ENCODE results near the gene UBA52. TPM values are rescaled to one million over a fixed set of nuclear protein-coding genes. Genes with fewer than 3 reads are reported as not detected.

UBA52 gene
- total and polyA plus RNA-seq, 2 donors (not counting 1 experiment from before 2014, with no cell fraction given) = 1,837 to 5,694 TPM

- Histone ChIP-seq H2AFZ (ENCODE audit: insufficient read depth, low read depth, low read length, poor library complexity, severe bottlenecking) (no peak overlapping the region), H3K9me3 (ENCODE audit: control extremely low read depth in 1 of 3, control insufficient read depth in 2 of 3, insufficient read depth in 1 of 3, low read length in 2 of 3) (peaks cover 0 to 3% (median 0%) of the 10 kb centered on the region in 3 donors), H3K4me1 (ENCODE audit: control insufficient read depth in 2 of 2, insufficient read depth in 2 of 2, low read length in 2 of 2) (no peaks in the 10 kb centered on the region), H3K27ac (ENCODE audit: low read length in 2 of 2) (no peak overlapping the region), H3K27me3 (replicated peaks in 1 of 4; ENCODE audit: control extremely low read depth in 1 of 4, control insufficient read depth in 3 of 4, insufficient read depth in 4 of 4, low read length in 3 of 4) (no peaks in the 10 kb centered on the region), H3K36me3 (replicated peaks in 1 of 2; ENCODE audit: control extremely low read depth in 1 of 2, control insufficient read depth in 1 of 2, extremely low read depth in 1 of 2, insufficient read depth in 2 of 2, low read length in 1 of 2) (peaks cover 3 to 15% of the 10 kb centered on the region in 2 experiments), H3K4me2 (replicated peaks; ENCODE audit: low read depth, low read length, poor library complexity, severe bottlenecking) (no peak overlapping the region), H4K20me1 (ENCODE audit: control insufficient read depth, insufficient read depth, low read length, poor library complexity, severe bottlenecking) (no peaks in the 10 kb centered on the region), H3K9ac (ENCODE audit: low read length) (no peak overlapping the region), H3K4me3 (ENCODE audit: control extremely low read depth in 1 of 5, extremely low read depth in 1 of 5, insufficient read depth in 1 of 5, low read depth in 2 of 5, low read length in 4 of 5) (no peak overlapping the region), H3K79me2 (ENCODE audit: control insufficient read depth, insufficient read depth, low read length) (no peaks in the 10 kb centered on the region)
- TF ChIP-seq EZH2 (IDR thresholded peaks at IDR 0.05; ENCODE audit: borderline replicate concordance, insufficient read depth, low read depth, low read length, poor library complexity, severe bottlenecking) (no peak), CTCF (IDR thresholded peaks at IDR 0.05) (no peak)
- H3K9me3 Mint-ChIP-seq (ENCODE audit: insufficient read depth) = no peaks in the 10 kb centered on the region
- no peaks in the 10 kb centered on the region for H3K27me3 Mint-ChIP-seq
- no peak overlapping the region for H3K27ac Mint-ChIP-seq
- ChIA-PET CTCF (interaction anchor here (1.4 kb wide), 1 partner anchor 10 kb away, joined by 5 read pairs; no protein-coding TSS in a partner anchor), POLR2A (interaction anchor here (0.5 to 0.6 kb wide), 2 partner anchors 13 to 101 kb away, joined by 5 to 9 read pairs; no protein-coding TSS in a partner anchor)
- intact Hi-C loops (cut with micrococcal nuclease) = no loop called here
- ATAC-seq (ENCODE audit: low read depth) (no peak), DNase-seq (no peak)
- WGBS (ENCODE audit: insufficient coverage) = 90% methylated on average over 7 of the region's 7 CpGs
- H3K4me1 Mint-ChIP-seq = no peaks in the 10 kb centered on the region
- no peak overlapping the region for H3K4me3 Mint-ChIP-seq
Measured at GRCh38 chr19:18529782-18530181, 41.9 kb upstream of the UBA52 start.

GRCh38 chr19:18531485-18531884 is 40.2 kb upstream of the UBA52 start:
- ATAC-seq (ENCODE audit: low read depth) (no peak), DNase-seq (no peak)
- ChIA-PET CTCF (no interaction called here), POLR2A (no interaction called here)
- H4K20me1 ChIP-seq (ENCODE audit: control insufficient read depth, insufficient read depth, low read length, poor library complexity, severe bottlenecking) = no peaks in the 10 kb centered on the region
- WGBS (ENCODE audit: insufficient coverage) = 96% methylated on average over 4 of the region's 9 CpGs
- Mint-ChIP-seq H3K27me3 (no peaks in the 10 kb centered on the region), H3K9me3 (ENCODE audit: insufficient read depth) (no peaks in the 10 kb centered on the region), H3K27ac (no peak overlapping the region), H3K4me1 (no peaks in the 10 kb centered on the region), H3K4me3 (no peak overlapping the region)
- H3K79me2 ChIP-seq (ENCODE audit: control insufficient read depth, insufficient read depth, low read length) = no peaks in the 10 kb centered on the region
- no peaks in the 10 kb centered on the region for H3K27me3 ChIP-seq (replicated peaks in 1 of 4; ENCODE audit: control extremely low read depth in 1 of 4, control insufficient read depth in 3 of 4, insufficient read depth in 4 of 4, low read length in 3 of 4)
- intact Hi-C loops (cut with micrococcal nuclease) = no loop called here
- no peak overlapping the region for H3K4me2 ChIP-seq (replicated peaks; ENCODE audit: low read depth, low read length, poor library complexity, severe bottlenecking)
- H3K4me3 ChIP-seq (ENCODE audit: control extremely low read depth in 1 of 5, extremely low read depth in 1 of 5, insufficient read depth in 1 of 5, low read depth in 2 of 5, low read length in 4 of 5) = no peak overlapping the region
- peaks cover 0 to 3% (median 0%) of the 10 kb centered on the region in 3 donors for H3K9me3 ChIP-seq (ENCODE audit: control extremely low read depth in 1 of 3, control insufficient read depth in 2 of 3, insufficient read depth in 1 of 3, low read length in 2 of 3)
- H3K4me1 ChIP-seq (ENCODE audit: control insufficient read depth in 2 of 2, insufficient read depth in 2 of 2, low read length in 2 of 2) = no peaks in the 10 kb centered on the region
- H3K9ac ChIP-seq (ENCODE audit: low read length) = no peak overlapping the region
- TF ChIP-seq EZH2 (IDR thresholded peaks at IDR 0.05; ENCODE audit: borderline replicate concordance, insufficient read depth, low read depth, low read length, poor library complexity, severe bottlenecking) (no peak), CTCF (IDR thresholded peaks at IDR 0.05) (no peak)
- H3K27ac ChIP-seq (ENCODE audit: low read length in 2 of 2) = no peak overlapping the region
- H3K36me3 ChIP-seq (replicated peaks in 1 of 2; ENCODE audit: control extremely low read depth in 1 of 2, control insufficient read depth in 1 of 2, extremely low read depth in 1 of 2, insufficient read depth in 2 of 2, low read length in 1 of 2) = peaks cover 6 to 27% of the 10 kb centered on the region in 2 experiments
- H2AFZ ChIP-seq (ENCODE audit: insufficient read depth, low read depth, low read length, poor library complexity, severe bottlenecking) = no peak overlapping the region

Data from B cell (primary cell).